GM12801 (cell line): Measurements from ENCODE around the gene ENSA.

Source experiments
- TF ChIP-seq, protein P1 (sequence below): IDR thresholded peaks from one replicate; pipeline ENCODE4 v1.5.1; 2011; ENCODE audit warnings: control low read depth; ENCODE audit not compliant: insufficient read length; ENCODE audit errors: extremely low read depth

The ENSA gene

DNA sequence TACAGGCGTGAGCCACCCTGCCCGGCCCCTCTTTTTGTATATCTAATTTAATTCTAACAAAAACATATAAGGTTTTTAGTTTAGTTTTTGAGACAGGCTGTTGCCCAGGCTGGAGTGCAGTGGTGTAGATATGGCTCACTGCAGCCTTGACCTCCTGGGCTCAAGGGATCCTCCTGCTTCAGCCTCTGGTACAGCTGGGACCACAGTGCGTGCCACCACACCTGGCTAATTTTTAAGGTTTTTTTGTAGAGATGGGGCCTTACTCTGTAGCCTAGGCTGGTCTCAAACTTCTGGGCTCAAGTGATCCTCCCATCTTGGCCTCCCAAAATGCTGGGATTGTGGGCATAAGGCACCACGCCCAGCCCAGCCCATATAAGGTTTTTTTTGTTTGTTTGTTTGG lies 18.8 kb downstream of the ENSA start:
- TF ChIP-seq, protein P1, sequence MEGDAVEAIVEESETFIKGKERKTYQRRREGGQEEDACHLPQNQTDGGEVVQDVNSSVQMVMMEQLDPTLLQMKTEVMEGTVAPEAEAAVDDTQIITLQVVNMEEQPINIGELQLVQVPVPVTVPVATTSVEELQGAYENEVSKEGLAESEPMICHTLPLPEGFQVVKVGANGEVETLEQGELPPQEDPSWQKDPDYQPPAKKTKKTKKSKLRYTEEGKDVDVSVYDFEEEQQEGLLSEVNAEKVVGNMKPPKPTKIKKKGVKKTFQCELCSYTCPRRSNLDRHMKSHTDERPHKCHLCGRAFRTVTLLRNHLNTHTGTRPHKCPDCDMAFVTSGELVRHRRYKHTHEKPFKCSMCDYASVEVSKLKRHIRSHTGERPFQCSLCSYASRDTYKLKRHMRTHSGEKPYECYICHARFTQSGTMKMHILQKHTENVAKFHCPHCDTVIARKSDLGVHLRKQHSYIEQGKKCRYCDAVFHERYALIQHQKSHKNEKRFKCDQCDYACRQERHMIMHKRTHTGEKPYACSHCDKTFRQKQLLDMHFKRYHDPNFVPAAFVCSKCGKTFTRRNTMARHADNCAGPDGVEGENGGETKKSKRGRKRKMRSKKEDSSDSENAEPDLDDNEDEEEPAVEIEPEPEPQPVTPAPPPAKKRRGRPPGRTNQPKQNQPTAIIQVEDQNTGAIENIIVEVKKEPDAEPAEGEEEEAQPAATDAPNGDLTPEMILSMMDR, result no peak

GRCh38 chr1:150609732-150610131 lies 19.7 kb downstream of the ENSA start:
- TF ChIP-seq, protein P1, result no peak

GRCh38 chr1:150606463-150607142 lies 22.8 kb downstream of the ENSA start:
- TF ChIP-seq, protein P1, result no peak

GRCh38 chr1:150604226-150604588 lies 25.2 kb downstream of the ENSA start:
- TF ChIP-seq, protein P1, result no peak

- TF ChIP-seq, protein P1, result no peak
Measured at GRCh38 chr1:150603711-150604110, 25.7 kb downstream of the ENSA start.

DNA sequence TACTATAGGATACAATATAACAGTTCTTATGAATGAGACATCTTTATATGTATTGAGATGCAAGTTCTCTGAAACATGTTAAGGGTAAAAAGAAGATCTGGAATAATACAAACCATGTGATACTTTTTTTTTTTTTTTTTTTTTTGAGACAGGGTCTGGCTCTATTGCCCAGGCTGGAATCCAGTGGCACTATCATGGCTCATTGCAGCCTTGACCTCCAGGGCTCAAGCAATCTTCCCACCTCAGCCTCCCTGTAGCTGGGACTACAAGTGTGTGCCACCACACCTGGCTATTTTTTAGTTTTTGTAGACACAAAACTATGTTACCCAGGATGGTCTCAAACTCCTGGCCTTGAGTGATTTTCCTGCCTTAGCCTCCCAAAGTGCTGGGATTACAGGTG lies 27.9 kb downstream of the ENSA start:
- TF ChIP-seq, protein P1, result no peak

- TF ChIP-seq, protein P1, result no peak
Measured at GRCh38 chr1:150596976-150597375, 32.4 kb downstream of the ENSA start.
